GM12878 (cell line): ENCODE data around the gene ACRV1. TPM values are rescaled to one million over a fixed set of nuclear protein-coding genes. Genes with fewer than 3 reads are reported as not detected.
A peak's percentile ranks its signal among the peaks of the same experiment; 100 is the strongest.

Experiments used
- ATAC-seq: fragments of 200-7000 bp; cut with Tn5 transposase; 3 replicates; pipeline ENCODE4 v1.9.1; 2020; ENCODE audit warnings: mild to moderate bottlenecking, moderate library complexity
- BruUV-seq: library from RNA; stranded (reverse); fragments of 400-500 nt; replicated peaks from 2 replicates; lab custom pipeline; 2021; lab: Mats Ljungman, UMichigan
- CTCF ChIA-PET: fragments of 300-600 bp; sonication (Branson Sonifier 250); formaldehyde crosslinking; extraction: SDS; loops from one replicate; lab custom pipeline; 2021; ENCODE audit warnings: inconsistent platforms; lab: Yijun Ruan, JAX
- POLR2A ChIA-PET: fragments of 350-600 bp; formaldehyde crosslinking; extraction: SDS; loops from one replicate; lab custom pipeline; 2021; ENCODE audit warnings: inconsistent platforms; lab: Charles Lee
- RAD21 ChIA-PET: fragments of 300-600 bp; sonication (Branson Sonifier 250); formaldehyde crosslinking; loops from one replicate; lab custom pipeline; 2023; ENCODE audit warnings: antibody characterized with exemption; ENCODE audit not compliant: unreplicated experiment; lab: Charles Lee
- SMC1A ChIA-PET: fragments of 300-600 bp; sonication (Branson Sonifier 250); formaldehyde crosslinking; loops from one replicate; lab custom pipeline; 2023; ENCODE audit not compliant: unreplicated experiment, uncharacterized antibody; lab: Charles Lee
- DNase-seq: peaks from one replicate; pipeline ENCODE4 v3.0.0-alpha.2; 2011; ENCODE audit warnings: low read depth, low spot score
- FAIRE-seq: peaks from 3 replicates; lab custom pipeline; 2011; peaks lifted over from hg19 to GRCh38; lab: Jason Lieb, UNC
- H2AFZ ChIP-seq: 2 replicates; pipeline ENCODE4 v1.6.0; 2011; ENCODE audit warnings: low read depth, low read length, control low read depth; ENCODE audit not compliant: control insufficient read depth
- H3K27ac ChIP-seq: 2 replicates; pipeline ENCODE4 v1.5.1; 2011; ENCODE audit warnings: control low read depth; ENCODE audit not compliant: control insufficient read depth, insufficient read depth
- H3K27me3 ChIP-seq, 2 experiments: replicated peaks in 1 of 2; 2 replicates each; pipeline versions ENCODE4 v1.6.0 to v1.6.1; 2011; ENCODE audit warnings: low read length in 1 of 2; ENCODE audit not compliant: control insufficient read depth in 2 of 2, insufficient read depth in 2 of 2
- H3K36me3 ChIP-seq, 2 experiments: 2 replicates each; pipeline ENCODE4 v1.5.1; 2011; ENCODE audit warnings: low read length in 1 of 2; ENCODE audit not compliant: control insufficient read depth in 2 of 2, insufficient read depth in 2 of 2
- H3K4me1 ChIP-seq: 2 replicates; pipeline ENCODE4 v1.6.1; 2011; ENCODE audit warnings: mild to moderate bottlenecking, low read length, moderate library complexity, mixed read lengths; ENCODE audit not compliant: control insufficient read depth, insufficient read depth
- H3K4me2 ChIP-seq: 2 replicates; pipeline ENCODE4 v1.6.0; 2011; ENCODE audit warnings: control low read depth; ENCODE audit not compliant: control insufficient read depth, insufficient read depth
- H3K4me3 ChIP-seq: fragments of 200-600 bp; sonication (generic); 2 replicates; pipeline ENCODE4 v1.5.1; 2016
- H3K79me2 ChIP-seq: 2 replicates; pipeline ENCODE4 v1.6.0; 2011; ENCODE audit warnings: low read length; ENCODE audit not compliant: control insufficient read depth, insufficient read depth
- H3K9ac ChIP-seq: 2 replicates; pipeline ENCODE4 v1.8.0; 2011; ENCODE audit warnings: low read length, control low read depth, mixed read lengths; ENCODE audit not compliant: control insufficient read depth, insufficient read depth
- H3K9me3 ChIP-seq: replicated peaks from 3 replicates; pipeline ENCODE4 v1.5.1; 2011; ENCODE audit warnings: mild to moderate bottlenecking, low read length; ENCODE audit not compliant: control insufficient read depth, insufficient read depth
- H4K20me1 ChIP-seq: 2 replicates; pipeline ENCODE4 v1.6.0; 2011; ENCODE audit not compliant: control insufficient read depth, insufficient read depth
- CHD1 ChIP-seq: IDR thresholded peaks from 2 replicates; pipeline ENCODE4 v1.6.1; 2012; ENCODE audit warnings: low read depth, low read length, improper control_type of control experiment
- GABPA ChIP-seq: IDR thresholded peaks from 2 replicates; pipeline ENCODE4 v1.6.1; 2014; ENCODE audit warnings: antibody characterized with exemption, low read depth, mild to moderate bottlenecking, inconsistent platforms
- HDGF ChIP-seq: fragments of 450-650 bp; IDR thresholded peaks from 2 replicates; pipeline ENCODE4 v1.6.1; 2016; ENCODE audit warnings: antibody characterized with exemption
- HSF1 ChIP-seq: fragments of 150-350 bp; IDR thresholded peaks from 2 replicates; pipeline ENCODE4 v1.6.1; 2014; ENCODE audit warnings: mild to moderate bottlenecking, low read depth, low read length
- MTA3 ChIP-seq: IDR thresholded peaks from 2 replicates; pipeline ENCODE4 v1.6.1; 2012; ENCODE audit warnings: low read length, inconsistent platforms, borderline replicate concordance
- MXI1 ChIP-seq: fragments of 150-350 bp; IDR thresholded peaks from 2 replicates; pipeline ENCODE4 v1.6.1; 2011; ENCODE audit warnings: low read depth, mild to moderate bottlenecking, inconsistent platforms, low read length, improper control_type of control experiment
- SMAD5 ChIP-seq: IDR thresholded peaks from 2 replicates; pipeline ENCODE4 v1.6.1; 2016; ENCODE audit warnings: antibody characterized with exemption, low read depth
- SPI1 ChIP-seq: IDR thresholded peaks from 2 replicates; pipeline ENCODE4 v1.6.1; 2011; ENCODE audit warnings: low read depth, mild to moderate bottlenecking, low read length, moderate library complexity, borderline replicate concordance; ENCODE audit not compliant: insufficient read depth
- ZZZ3 ChIP-seq: IDR thresholded peaks from 2 replicates; pipeline ENCODE4 v1.6.1; 2011; ENCODE audit warnings: low read depth; ENCODE audit not compliant: control insufficient read depth, insufficient read length
- WGBS: methylation state at CpG from one replicate; pipeline ENCODE4 v1.1.6; 2016; ENCODE audit warnings: low lambda C conversion rate; ENCODE audit not compliant: insufficient replicate concordance, insufficient coverage; ENCODE audit errors: missing lambda C conversion rate; 5-methylcytosine and 5-hydroxymethylcytosine counted together
- in situ Hi-C: fragments of 300-500 bp; cut with MboI; formaldehyde crosslinking; loops from 9 replicates; pipeline ENCODE4 v1.14.3; 2018; ENCODE audit warnings: mixed read lengths
- intact Hi-C: fragments of 100-400 bp; cut with micrococcal nuclease; formaldehyde crosslinking; loops from one replicate; pipeline ENCODE4 v1.14.2; 2022; ENCODE audit not compliant: unreplicated experiment
- polyA plus RNA-seq, 11 experiments: library from polyadenylated mRNA; depleted of rRNA in 4 of 11; unstranded in 6 of 11; stranded (reverse) in 5 of 11; fragments of >200 nt; fragmentation: Nextera tagmentation in 4 of 11; fragmentation: Illumina TruSeq in 1 of 11; extraction: Ambion mirVana in 4 of 11; extraction: Trizol in 1 of 11; gene quantifications; 1 replicate in 1 of 11; 2 replicates in 10 of 11; pipeline versions ENCODE4 v1.2.1 to v1.2.3, GENCODE V29; 2011 to 2016; ENCODE audit warnings: inconsistent platforms in 2 of 11, missing spikeins in 2 of 11, low read depth in 1 of 11
- total RNA-seq, 4 experiments: library from RNA; depleted of rRNA in 3 of 4; stranded (reverse); fragments of >200 nt in 3 of 4; fragmentation: Illumina TruSeq in 1 of 4; extraction: Trizol in 1 of 4; gene quantifications; 2 replicates each; pipeline versions ENCODE4 v1.2.1 to v1.2.3, GENCODE V29; 2013 to 2021

The ACRV1 gene
- total and polyA plus RNA-seq, 10 of the 15 experiments (the other 5 are each of a cell fraction or from before 2014, with no cell fraction given) = 0.09 to 0.82 (median 0.23) TPM; not detected in 2

DNA sequence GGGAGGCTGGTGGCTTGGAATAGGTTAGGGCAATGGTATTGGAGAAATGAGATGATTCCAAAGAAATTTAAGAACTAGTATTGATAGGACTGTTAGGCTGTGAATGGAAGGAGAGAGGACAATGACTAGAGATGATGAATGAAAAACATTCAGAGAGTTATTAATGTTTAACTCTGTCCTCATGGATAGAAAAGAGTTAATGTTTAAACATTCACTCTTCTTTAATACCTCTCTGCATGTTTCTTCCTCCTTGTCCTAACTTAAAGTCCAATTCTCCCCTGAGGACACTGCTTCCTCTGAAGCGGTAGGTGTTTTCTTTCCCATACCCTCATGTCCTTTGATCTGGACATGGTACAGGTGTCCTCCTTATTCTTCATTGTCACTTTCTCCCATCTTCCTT, 42.3 kb downstream of the ACRV1 start:
- no peaks in the 10 kb centered on the region for H3K79me2 ChIP-seq
- ChIA-PET SMC1A (interaction anchor here (1.7 kb wide), 1 partner anchor 11 kb away, joined by 3 read pairs; no protein-coding TSS in a partner anchor), CTCF (no interaction called here), RAD21 (no interaction called here), POLR2A (interaction anchor here (1.0 to 1.5 kb wide), 2 partner anchors 13 to 69 kb away, joined by 3 to 4 read pairs; partner anchors contain the start of genes CHEK1 and EI24)
- no peak overlapping the region for H3K9ac ChIP-seq
- no peak overlapping the region for H3K4me2 ChIP-seq
- BruUV-seq = TSS peak; percentile 14
- no peaks in the 10 kb centered on the region for H4K20me1 ChIP-seq
- no peak overlapping the region for H2AFZ ChIP-seq
- no peaks in the 10 kb centered on the region for H3K27me3 ChIP-seq
- ATAC-seq (no peak), DNase-seq (no peak), FAIRE-seq (peak; percentile 23)
- TF ChIP-seq HDGF = no peak
- TF ChIP-seq MTA3 = no peak
- TF ChIP-seq HSF1 = no peak
- no peak for TF ChIP-seq SMAD5
- TF ChIP-seq GABPA = no peak
- 92% methylated on average over 1 of the region's 1 CpG for WGBS
- H3K4me3 ChIP-seq = no peak overlapping the region
- H3K9me3 ChIP-seq = no peaks in the 10 kb centered on the region
- no peak overlapping the region for H3K27ac ChIP-seq
- intact Hi-C loops = no loop called here
- no peaks in the 10 kb centered on the region for H3K4me1 ChIP-seq
- peaks cover 7 to 30% of the 10 kb centered on the region in 2 experiments for H3K36me3 ChIP-seq
- in situ Hi-C loops = no loop called here

GRCh38 chr11:125637840-125638239, 42.8 kb downstream of the ACRV1 start:
- WGBS = 64% methylated on average over 3 of the region's 3 CpGs
- no peak overlapping the region for H3K27ac ChIP-seq
- H3K9ac ChIP-seq = no peak overlapping the region
- TF ChIP-seq SPI1 (peak; percentile 19; the same call in 1 of the 2 replicates), CHD1 (no peak), ZZZ3 (no peak), MXI1 (no peak)
- RAD21 ChIA-PET = no interaction called here
- no peak overlapping the region for H2AFZ ChIP-seq
- intact Hi-C loops (no loop called here), in situ Hi-C loops (no loop called here)
- POLR2A ChIA-PET = interaction anchor here (1.0 to 1.5 kb wide), 2 partner anchors 13 to 68 kb away, joined by 3 to 4 read pairs; partner anchors contain the start of genes CHEK1 and EI24
- CTCF ChIA-PET = no interaction called here
- peak; percentile 48; the same call in 2 of the 3 replicates for ATAC-seq
- no peaks in the 10 kb centered on the region for H4K20me1 ChIP-seq
- no peaks in the 10 kb centered on the region for H3K79me2 ChIP-seq
- no peak for DNase-seq
- H3K4me1 ChIP-seq = no peaks in the 10 kb centered on the region
- no peak overlapping the region for H3K4me3 ChIP-seq
- SMC1A ChIA-PET = interaction anchor here (0.8 to 1.7 kb wide), 2 partner anchors 11 to 42 kb away, joined by 3 read pairs; no protein-coding TSS in a partner anchor
- FAIRE-seq = no peak
- H3K9me3 ChIP-seq = no peaks in the 10 kb centered on the region
- no peak overlapping the region for H3K4me2 ChIP-seq
- H3K27me3 ChIP-seq = no peaks in the 10 kb centered on the region
- no TSS peak for BruUV-seq
- peaks cover 7 to 30% of the 10 kb centered on the region in 2 experiments for H3K36me3 ChIP-seq
